ENCODE results near the gene GJB5. TPM values are rescaled to one million over a fixed set of nuclear protein-coding genes. Genes with fewer than 3 reads are reported as not detected.
A peak's percentile ranks its signal among the peaks of the same experiment; 100 is the strongest.

The GJB5 gene
- total RNA-seq, 4 donors from 2014 or later: not detected

DNA sequence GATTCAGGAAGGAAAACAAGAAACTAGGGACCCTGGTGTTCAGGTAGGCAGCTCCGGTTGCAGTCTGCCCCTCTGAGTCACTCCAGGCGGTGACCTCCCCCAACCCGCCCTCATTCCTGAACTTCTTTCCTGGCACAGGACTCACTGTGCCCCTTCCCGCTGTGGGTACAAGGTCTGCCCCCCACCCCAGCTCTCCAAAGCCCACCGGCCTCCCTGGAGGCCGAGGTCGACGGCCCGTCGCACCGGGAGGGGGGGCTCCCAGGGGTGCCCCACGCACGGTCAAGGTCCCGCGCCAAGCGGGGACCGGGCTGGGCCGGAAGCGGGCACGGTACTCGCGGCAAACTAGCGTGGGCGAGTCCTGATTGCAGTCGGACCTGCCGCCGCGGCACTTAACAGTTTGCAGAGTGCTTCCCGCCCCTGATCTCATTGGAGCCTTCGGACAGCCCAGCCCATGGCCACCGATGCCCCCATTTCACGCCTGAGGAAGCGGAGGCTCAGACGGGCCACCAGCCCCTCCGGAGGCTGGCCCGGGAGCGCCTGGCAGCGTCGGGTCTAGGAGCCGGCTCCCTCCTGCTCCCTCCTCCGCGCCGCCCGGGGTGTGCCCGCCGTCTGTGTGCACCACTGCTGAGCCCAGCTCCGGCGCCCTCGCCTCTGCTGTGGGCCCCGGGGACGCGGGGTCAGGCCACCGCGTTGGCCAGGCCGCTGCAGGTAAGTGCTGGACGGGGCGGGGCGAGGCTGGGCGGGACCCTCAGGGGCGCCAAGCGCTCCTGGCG, 26.4 kb downstream of the GJB5 start, which contains the start of gene GJB3:
Gene GJB3, plus strand, starts transcription at position 144 of the 773 bp plus-strand sequence. CDS start 3,549 bp downstream, outside the sequence.
- H3K36me3 ChIP-seq: no peaks in the 10 kb centered on the region
- no peak within 1 kb of the TSS for H3K27ac ChIP-seq (replicated peaks in 1 of 4)
- no peaks in the 10 kb centered on the region for H3K9me3 ChIP-seq
- 9% methylated on average over 9 of the region's 62 CpGs for WGBS
- peaks cover 9 to 15% (median 14%) of the 10 kb centered on the region in 4 donors for H3K4me1 ChIP-seq
- peaks cover 0 to 69% (median 28%) of the 10 kb centered on the region in 4 donors for H3K27me3 ChIP-seq
- intact Hi-C loops (cut with DNase I): no loop called here
- TF ChIP-seq EP300 (IDR thresholded peaks at IDR 0.05) (no peak), POLR2AphosphoS5 (IDR thresholded peaks at IDR 0.05) (no peak), POLR2A (IDR thresholded peaks at IDR 0.05; ENCODE audit: low read depth) (no peak)
- TF ChIP-seq, protein P1, sequence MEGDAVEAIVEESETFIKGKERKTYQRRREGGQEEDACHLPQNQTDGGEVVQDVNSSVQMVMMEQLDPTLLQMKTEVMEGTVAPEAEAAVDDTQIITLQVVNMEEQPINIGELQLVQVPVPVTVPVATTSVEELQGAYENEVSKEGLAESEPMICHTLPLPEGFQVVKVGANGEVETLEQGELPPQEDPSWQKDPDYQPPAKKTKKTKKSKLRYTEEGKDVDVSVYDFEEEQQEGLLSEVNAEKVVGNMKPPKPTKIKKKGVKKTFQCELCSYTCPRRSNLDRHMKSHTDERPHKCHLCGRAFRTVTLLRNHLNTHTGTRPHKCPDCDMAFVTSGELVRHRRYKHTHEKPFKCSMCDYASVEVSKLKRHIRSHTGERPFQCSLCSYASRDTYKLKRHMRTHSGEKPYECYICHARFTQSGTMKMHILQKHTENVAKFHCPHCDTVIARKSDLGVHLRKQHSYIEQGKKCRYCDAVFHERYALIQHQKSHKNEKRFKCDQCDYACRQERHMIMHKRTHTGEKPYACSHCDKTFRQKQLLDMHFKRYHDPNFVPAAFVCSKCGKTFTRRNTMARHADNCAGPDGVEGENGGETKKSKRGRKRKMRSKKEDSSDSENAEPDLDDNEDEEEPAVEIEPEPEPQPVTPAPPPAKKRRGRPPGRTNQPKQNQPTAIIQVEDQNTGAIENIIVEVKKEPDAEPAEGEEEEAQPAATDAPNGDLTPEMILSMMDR (IDR thresholded peaks at IDR 0.05): no peak
- DNase-seq (ENCODE audit: extremely low spot score): no peak
- H3K4me3 ChIP-seq: peak within 1 kb of the TSS; percentile 30 to 49 (median 38)

DNA sequence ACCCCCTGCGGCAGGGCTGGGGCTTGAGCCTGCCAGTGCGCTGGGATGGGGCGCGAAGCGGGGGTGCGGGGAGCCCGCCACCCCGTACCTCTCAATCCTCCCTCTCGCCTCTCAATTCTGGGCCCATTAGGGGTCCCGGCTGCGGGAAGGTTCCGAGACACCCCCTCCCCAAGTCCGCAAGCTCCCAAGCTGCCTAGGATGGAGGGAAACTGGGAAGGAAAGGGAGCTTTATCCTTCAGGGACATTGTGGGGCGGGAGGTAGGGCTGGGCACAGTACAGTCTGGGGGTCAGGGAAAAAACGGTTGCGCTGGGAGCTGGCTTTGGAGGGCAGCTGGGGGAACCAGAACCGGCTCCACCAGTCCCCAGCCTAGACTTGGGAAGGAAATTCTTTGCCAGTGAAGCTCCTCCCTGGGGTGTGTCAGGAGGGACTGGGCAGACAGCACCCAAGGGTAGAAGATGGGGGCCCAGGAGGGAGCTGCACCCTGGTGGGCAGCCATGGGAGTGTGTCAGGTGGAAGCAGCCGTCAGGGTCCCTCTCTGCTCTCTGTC, 27.1 kb downstream of the GJB5 start:
- DNase-seq (ENCODE audit: extremely low spot score): no peak
- Histone ChIP-seq H3K36me3 (no peaks in the 10 kb centered on the region), H3K4me3 (peak overlapping the region; percentile 30 to 49 (median 38)), H3K27ac (replicated peaks in 1 of 4) (no peak overlapping the region), H3K4me1 (peaks cover 9 to 21% (median 17%) of the 10 kb centered on the region in 4 donors), H3K9me3 (no peaks in the 10 kb centered on the region), H3K27me3 (peaks cover 0 to 62% (median 28%) of the 10 kb centered on the region in 4 donors)
- intact Hi-C loops (cut with DNase I): no loop called here
- WGBS: 5% methylated on average over 6 of the region's 18 CpGs
- TF ChIP-seq POLR2AphosphoS5 (IDR thresholded peaks at IDR 0.05) (no peak), POLR2A (IDR thresholded peaks at IDR 0.05; ENCODE audit: low read depth) (no peak), EP300 (IDR thresholded peaks at IDR 0.05) (no peak)
- TF ChIP-seq, protein P1 (IDR thresholded peaks at IDR 0.05): no peak

DNA sequence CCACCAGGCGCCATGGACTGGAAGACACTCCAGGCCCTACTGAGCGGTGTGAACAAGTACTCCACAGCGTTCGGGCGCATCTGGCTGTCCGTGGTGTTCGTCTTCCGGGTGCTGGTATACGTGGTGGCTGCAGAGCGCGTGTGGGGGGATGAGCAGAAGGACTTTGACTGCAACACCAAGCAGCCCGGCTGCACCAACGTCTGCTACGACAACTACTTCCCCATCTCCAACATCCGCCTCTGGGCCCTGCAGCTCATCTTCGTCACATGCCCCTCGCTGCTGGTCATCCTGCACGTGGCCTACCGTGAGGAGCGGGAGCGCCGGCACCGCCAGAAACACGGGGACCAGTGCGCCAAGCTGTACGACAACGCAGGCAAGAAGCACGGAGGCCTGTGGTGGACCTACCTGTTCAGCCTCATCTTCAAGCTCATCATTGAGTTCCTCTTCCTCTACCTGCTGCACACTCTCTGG, 29.9 kb downstream of the GJB5 start:
- Histone ChIP-seq H3K4me3 (no peak overlapping the region), H3K9me3 (peaks cover 0 to 6% (median 0%) of the 10 kb centered on the region in 4 donors), H3K4me1 (peaks cover 14 to 21% (median 17%) of the 10 kb centered on the region in 4 donors), H3K27me3 (peaks cover 0 to 41% (median 26%) of the 10 kb centered on the region in 4 donors), H3K36me3 (no peaks in the 10 kb centered on the region), H3K27ac (replicated peaks in 1 of 4) (no peak overlapping the region)
- intact Hi-C loops (cut with DNase I): loop anchor here (5.0 kb wide), 2 partner anchors 68 to 83 kb away; no protein-coding TSS in a partner anchor
- TF ChIP-seq POLR2A (IDR thresholded peaks at IDR 0.05; ENCODE audit: low read depth) (no peak), POLR2AphosphoS5 (IDR thresholded peaks at IDR 0.05) (no peak), EP300 (IDR thresholded peaks at IDR 0.05) (no peak)
- TF ChIP-seq, protein P1 (IDR thresholded peaks at IDR 0.05): no peak
- 89% methylated on average over 23 of the region's 28 CpGs for WGBS
- DNase-seq (ENCODE audit: extremely low spot score): no peak

DNA sequence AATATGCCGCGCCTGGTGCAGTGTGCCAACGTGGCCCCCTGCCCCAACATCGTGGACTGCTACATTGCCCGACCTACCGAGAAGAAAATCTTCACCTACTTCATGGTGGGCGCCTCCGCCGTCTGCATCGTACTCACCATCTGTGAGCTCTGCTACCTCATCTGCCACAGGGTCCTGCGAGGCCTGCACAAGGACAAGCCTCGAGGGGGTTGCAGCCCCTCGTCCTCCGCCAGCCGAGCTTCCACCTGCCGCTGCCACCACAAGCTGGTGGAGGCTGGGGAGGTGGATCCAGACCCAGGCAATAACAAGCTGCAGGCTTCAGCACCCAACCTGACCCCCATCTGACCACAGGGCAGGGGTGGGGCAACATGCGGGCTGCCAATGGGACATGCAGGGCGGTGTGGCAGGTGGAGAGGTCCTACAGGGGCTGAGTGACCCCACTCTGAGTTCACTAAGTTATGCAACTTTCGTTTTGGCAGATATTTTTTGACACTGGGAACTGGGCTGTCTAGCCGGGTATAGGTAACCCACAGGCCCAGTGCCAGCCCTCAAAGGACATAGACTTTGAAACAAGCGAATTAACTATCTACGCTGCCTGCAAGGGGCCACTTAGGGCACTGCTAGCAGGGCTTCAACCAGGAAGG, 30.5 kb downstream of the GJB5 start:
- no peak for DNase-seq (ENCODE audit: extremely low spot score)
- H3K9me3 ChIP-seq: peaks cover 0 to 6% (median 0%) of the 10 kb centered on the region in 4 donors
- TF ChIP-seq, protein P1 (IDR thresholded peaks at IDR 0.05): no peak
- TF ChIP-seq POLR2AphosphoS5 (IDR thresholded peaks at IDR 0.05) (no peak), POLR2A (IDR thresholded peaks at IDR 0.05; ENCODE audit: low read depth) (no peak), EP300 (IDR thresholded peaks at IDR 0.05) (no peak)
- peaks cover 14 to 21% (median 17%) of the 10 kb centered on the region in 4 donors for H3K4me1 ChIP-seq
- intact Hi-C loops (cut with DNase I): loop anchor here (5.0 kb wide), 2 partner anchors 67 to 82 kb away; no protein-coding TSS in a partner anchor
- H3K36me3 ChIP-seq: no peaks in the 10 kb centered on the region
- no peak overlapping the region for H3K27ac ChIP-seq (replicated peaks in 1 of 4)
- 91% methylated on average over 16 of the region's 22 CpGs for WGBS
- H3K27me3 ChIP-seq: peaks cover 0 to 36% (median 24%) of the 10 kb centered on the region in 4 donors
- no peak overlapping the region for H3K4me3 ChIP-seq

All from esophagus muscularis mucosa (tissue), 4 donors.